Ascending aorta (tissue), 2 donors: ENCODE data around the gene SERINC5. TPM values are rescaled to one million over a fixed set of nuclear protein-coding genes. Genes with fewer than 3 reads are reported as not detected.

Experiments
- DNase-seq, 2 donors: peaks; one replicate each; pipeline ENCODE4 v3.0.0-alpha.2; 2019; ENCODE audit warnings: low spot score in 2 of 2
- H3K27ac ChIP-seq, 2 donors: fragments of 200-600 bp; sonication (generic); one replicate each; pipeline ENCODE4 v1.5.1; 2016 to 2017; ENCODE audit warnings: mild to moderate bottlenecking in 1 of 2
- H3K27me3 ChIP-seq: fragments of 200-600 bp; sonication (generic); one replicate; pipeline ENCODE4 v1.5.1; 2017
- H3K36me3 ChIP-seq, 2 donors: fragments of 200-600 bp; sonication (generic); one replicate each; pipeline ENCODE4 v1.5.1; 2016
- H3K4me1 ChIP-seq, 2 donors: fragments of 200-600 bp; sonication (generic); one replicate each; pipeline ENCODE4 v1.5.1; 2016 to 2017; ENCODE audit warnings: mild to moderate bottlenecking in 1 of 2
- H3K4me3 ChIP-seq, 2 donors: fragments of 200-600 bp; sonication (generic); one replicate each; pipeline ENCODE4 v1.5.1; 2016 to 2017; ENCODE audit warnings: mild to moderate bottlenecking in 1 of 2
- H3K9me3 ChIP-seq, 2 donors: fragments of 200-600 bp; sonication (generic); one replicate each; pipeline ENCODE4 v1.5.1; 2016
- CTCF ChIP-seq, 3 experiments: fragments of 200-600 bp in 2 of 3; fragments of 450-650 bp in 1 of 3; sonication (generic) in 2 of 3; IDR thresholded peaks; one replicate each; pipeline ENCODE4 v1.5.1; 2016 to 2019; ENCODE audit warnings: antibody characterized with exemption in 3 of 3, mild to moderate bottlenecking in 1 of 3, moderate library complexity in 1 of 3
- intact Hi-C: fragments of 100-400 bp; cut with DNase I; formaldehyde crosslinking; loops from one replicate; pipeline ENCODE4 v1.15.1; 2023
- total RNA-seq: library from RNA; depleted of rRNA; stranded (reverse); fragments of >200 nt; gene quantifications from one replicate; pipeline ENCODE4 v1.1.0, GENCODE V29; 2016

Gene SERINC5
- total RNA-seq, 1 donor from 2014 or later, result 3.4 TPM

- peaks cover 0 to 2% of the 10 kb centered on the region in 2 donors for H3K4me1 ChIP-seq
- H3K36me3 ChIP-seq, result no peaks in the 10 kb centered on the region
- H3K4me3 ChIP-seq, result no peak overlapping the region
- H3K27ac ChIP-seq, result no peak overlapping the region
- no peak for DNase-seq
- TF ChIP-seq CTCF (IDR thresholded peaks at IDR 0.05), result no peak
- H3K9me3 ChIP-seq, result no peaks in the 10 kb centered on the region
- intact Hi-C loops, result no loop called here
- H3K27me3 ChIP-seq, result no peaks in the 10 kb centered on the region
These were observed 187.6 kb downstream of the SERINC5 start for GRCh38 chr5:80068246-80068636.

- no peaks in the 10 kb centered on the region for H3K9me3 ChIP-seq
- H3K27ac ChIP-seq, result no peak overlapping the region
- H3K36me3 ChIP-seq, result no peaks in the 10 kb centered on the region
- H3K4me3 ChIP-seq, result no peak overlapping the region
- no peaks in the 10 kb centered on the region for H3K27me3 ChIP-seq
- peaks cover 0 to 2% of the 10 kb centered on the region in 2 donors for H3K4me1 ChIP-seq
- intact Hi-C loops, result no loop called here
- DNase-seq, result no peak
- TF ChIP-seq CTCF (IDR thresholded peaks at IDR 0.05), result no peak
These were observed 188.2 kb downstream of the SERINC5 start for GRCh38 chr5:80067531-80068245.

GRCh38 chr5:80067016-80067415 is 188.8 kb downstream of the SERINC5 start:
- intact Hi-C loops, result no loop called here
- no peak for TF ChIP-seq CTCF (IDR thresholded peaks at IDR 0.05)

GRCh38 chr5:80064124-80064523 is 191.7 kb downstream of the SERINC5 start:
- Histone ChIP-seq H3K36me3 (no peaks in the 10 kb centered on the region), H3K4me1 (peaks cover 0 to 2% of the 10 kb centered on the region in 2 donors), H3K9me3 (no peaks in the 10 kb centered on the region), H3K4me3 (no peak overlapping the region), H3K27ac (peak overlapping the region; percentile 36 to 48), H3K27me3 (no peaks in the 10 kb centered on the region)
- intact Hi-C loops, result no loop called here
- no peak for DNase-seq
- TF ChIP-seq CTCF (IDR thresholded peaks at IDR 0.05), result no peak

More at GRCh38 chr5:80067016-80067415, 188.8 kb downstream of the SERINC5 start:
- no peaks in the 10 kb centered on the region for H3K36me3 ChIP-seq
- peaks cover 0 to 2% of the 10 kb centered on the region in 2 donors for H3K4me1 ChIP-seq
- H3K4me3 ChIP-seq, result no peak overlapping the region
- no peaks in the 10 kb centered on the region for H3K9me3 ChIP-seq
- no peaks in the 10 kb centered on the region for H3K27me3 ChIP-seq
- no peak overlapping the region for H3K27ac ChIP-seq
- no peak for DNase-seq

Other genes with a start within 250 kb of the SERINC5 start
- gene THBS4, start 220.7 kb downstream of the SERINC5 start, total RNA-seq, result not detected
- not detected for gene SPZ1, start 64.0 kb upstream of the SERINC5 start, total RNA-seq
- gene ZFYVE16, start 152.0 kb upstream of the SERINC5 start, total RNA-seq, result 10.0 TPM
- not detected for gene FAM151B, start 232.1 kb upstream of the SERINC5 start, total RNA-seq